Peyer's patch (tissue), 4 donors: ENCODE data around the gene NDUFA6. TPM values are rescaled to one million over a fixed set of nuclear protein-coding genes. Genes with fewer than 3 reads are reported as not detected.
"Not testable (repeated sequence)": the region's sequence is repeated elsewhere in the genome, so short reads cannot be mapped to it uniquely, and the experiment has no call there.

Experiments used
- DNase-seq, 3 donors: peaks; one replicate each; pipeline ENCODE4 v3.0.0-alpha.2; 2017 to 2019
- H3K27ac ChIP-seq, 4 donors: fragments of 200-600 bp; sonication (generic); one replicate each; pipeline ENCODE4 v1.5.1; 2016 to 2019
- H3K27me3 ChIP-seq, 2 donors: fragments of 200-600 bp; sonication (generic); one replicate each; pipeline ENCODE4 v1.5.1; 2019
- H3K36me3 ChIP-seq, 3 donors: fragments of 200-600 bp; sonication (generic); one replicate each; pipeline ENCODE4 v1.5.1; 2016 to 2019
- H3K4me1 ChIP-seq, 4 donors: fragments of 200-600 bp; sonication (generic); one replicate each; pipeline ENCODE4 v1.5.1; 2016 to 2019
- H3K4me3 ChIP-seq, 4 donors: fragments of 200-600 bp; sonication (generic); 1 replicate in 3 of 4; 2 replicates in 1 of 4; pipeline ENCODE4 v1.5.1; 2016 to 2019; ENCODE audit warnings: mild to moderate bottlenecking in 1 of 4
- H3K9me3 ChIP-seq, 4 donors: fragments of 200-600 bp; sonication (generic); one replicate each; pipeline ENCODE4 v1.5.1; 2016 to 2019; ENCODE audit warnings: mild to moderate bottlenecking in 1 of 4
- CTCF ChIP-seq, 6 experiments: fragments of 450-650 bp in 4 of 6; fragments of 200-600 bp in 2 of 6; sonication (generic) in 1 of 6; IDR thresholded peaks; one replicate each; pipeline ENCODE4 v1.5.1; 2017 to 2019; ENCODE audit warnings: antibody characterized with exemption in 6 of 6, mild to moderate bottlenecking in 3 of 6, moderate library complexity in 1 of 6
- POLR2A ChIP-seq, 2 donors: fragments of 450-650 bp; IDR thresholded peaks; one replicate each; pipeline ENCODE4 v1.5.1; 2017; ENCODE audit warnings: antibody characterized with exemption in 2 of 2, mild to moderate bottlenecking in 2 of 2, moderate library complexity in 2 of 2
- total RNA-seq, 4 donors: library from RNA; depleted of rRNA; stranded (reverse); fragments of >200 nt; gene quantifications; one replicate each; pipeline ENCODE4 v1.1.0, GENCODE V29; 2016

Gene NDUFA6
- total RNA-seq, 4 donors from 2014 or later, result 57.2 to 88.1 (median 61.0) TPM

GRCh38 chr22:42111798-42112197 lies 21.2 kb upstream of the NDUFA6 start:
- no peak for TF ChIP-seq POLR2A (IDR thresholded peaks at IDR 0.05)
- TF ChIP-seq CTCF (IDR thresholded peaks at IDR 0.05), result no peak
- H3K4me3 ChIP-seq, result no peak overlapping the region
- no peak for DNase-seq
- no peaks in the 10 kb centered on the region for H3K27me3 ChIP-seq
- H3K27ac ChIP-seq, result no peak overlapping the region
- peaks cover 0 to 18% (median 2%) of the 10 kb centered on the region in 4 donors for H3K9me3 ChIP-seq
- H3K4me1 ChIP-seq, result no peaks in the 10 kb centered on the region
- peaks cover 0 to 5% (median 0%) of the 10 kb centered on the region in 3 donors for H3K36me3 ChIP-seq

- no peaks in the 10 kb centered on the region for H3K4me1 ChIP-seq
- no peak for DNase-seq
- peaks cover 0 to 14% (median 4%) of the 10 kb centered on the region in 4 donors for H3K9me3 ChIP-seq
- H3K4me3 ChIP-seq, result no peak overlapping the region
- H3K27ac ChIP-seq, result no peak overlapping the region
- TF ChIP-seq POLR2A (IDR thresholded peaks at IDR 0.05), result no peak
- no peaks in the 10 kb centered on the region for H3K27me3 ChIP-seq
- H3K36me3 ChIP-seq, result peaks cover 0 to 5% (median 0%) of the 10 kb centered on the region in 3 donors
Measured at GRCh38 chr22:42108848-42109247, 18.3 kb upstream of the NDUFA6 start.

GRCh38 chr22:42104332-42104860 lies 13.8 kb upstream of the NDUFA6 start:
- not testable (repeated sequence) for DNase-seq, H3K27ac ChIP-seq, H3K27me3 ChIP-seq, H3K4me3 ChIP-seq, H3K4me1 ChIP-seq, H3K36me3 ChIP-seq
- H3K9me3 ChIP-seq, result peaks cover 0 to 40% (median 5%) of the 10 kb centered on the region in 4 donors

GRCh38 chr22:42101199-42101598 lies 10.6 kb upstream of the NDUFA6 start:
- Histone ChIP-seq H3K27ac (no peak overlapping the region), H3K36me3 (peaks cover 0 to 6% (median 0%) of the 10 kb centered on the region in 3 donors), H3K27me3 (no peaks in the 10 kb centered on the region), H3K4me3 (no peak overlapping the region), H3K4me1 (no peaks in the 10 kb centered on the region), H3K9me3 (peaks cover 0 to 40% (median 6%) of the 10 kb centered on the region in 4 donors)
- DNase-seq, result no peak
- TF ChIP-seq POLR2A (IDR thresholded peaks at IDR 0.05) (no peak), CTCF (IDR thresholded peaks at IDR 0.05) (no peak)

GRCh38 chr22:42091455-42091782 lies 847 bp upstream of the NDUFA6 start:
- Histone ChIP-seq H3K4me1 (peaks cover 0 to 18% (median 1%) of the 10 kb centered on the region in 4 donors), H3K4me3 (peak overlapping the region; percentile 72 to 87 (median 73)), H3K27me3 (no peaks in the 10 kb centered on the region), H3K9me3 (no peaks in the 10 kb centered on the region), H3K36me3 (peaks cover 0 to 14% (median 0%) of the 10 kb centered on the region in 3 donors), H3K27ac (peak overlapping the region; percentile 92 to 98 (median 94))
- no peak for DNase-seq
- TF ChIP-seq CTCF (IDR thresholded peaks at IDR 0.05) (no peak), POLR2A (IDR thresholded peaks at IDR 0.05) (no peak)

- Histone ChIP-seq H3K27ac (no peak overlapping the region), H3K36me3 (peaks cover 0 to 55% (median 0%) of the 10 kb centered on the region in 3 donors)
Measured at GRCh38 chr22:42086051-42086450, 4.5 kb downstream of the NDUFA6 start.

More at GRCh38 chr22:42086051-42086450, 4.5 kb downstream of the NDUFA6 start:
- DNase-seq, result no peak
- H3K4me1 ChIP-seq, result peaks cover 0 to 17% (median 1%) of the 10 kb centered on the region in 4 donors
- H3K9me3 ChIP-seq, result no peaks in the 10 kb centered on the region
- H3K4me3 ChIP-seq, result no peak overlapping the region
- H3K27me3 ChIP-seq, result no peaks in the 10 kb centered on the region
- TF ChIP-seq CTCF (IDR thresholded peaks at IDR 0.05) (no peak), POLR2A (IDR thresholded peaks at IDR 0.05) (no peak)
